A673 (cell line): ENCODE measurements around the gene GPR78. TPM values are rescaled to one million over a fixed set of nuclear protein-coding genes. Genes with fewer than 3 reads are reported as not detected.

ENCODE experiments used
- BruUV-seq: library from RNA; stranded (reverse); fragments of 400-500 nt; replicated peaks from 2 replicates; lab custom pipeline; 2021; lab: Mats Ljungman, UMichigan
- CTCF ChIA-PET: fragments of 300-600 bp; sonication (Branson Sonifier 250); formaldehyde crosslinking; loops from one replicate; lab custom pipeline; 2022; ENCODE audit warnings: antibody characterized with exemption; lab: Charles Lee
- POLR2A ChIA-PET: fragments of 300-600 bp; sonication (Branson Sonifier 250); formaldehyde crosslinking; loops from one replicate; lab custom pipeline; 2022; ENCODE audit warnings: antibody characterized with exemption; ENCODE audit not compliant: low non-redundant PET; lab: Charles Lee
- DNase-seq: peaks from one replicate; pipeline ENCODE4 v3.0.0-alpha.2; 2015; ENCODE audit warnings: low spot score
- H3K27ac ChIP-seq: fragments of 200-600 bp; sonication (generic); 2 replicates; pipeline ENCODE4 v1.5.1; 2016; ENCODE audit warnings: mixed run types, low read depth, mild to moderate bottlenecking, mixed read lengths, antibody characterized with exemption, low read length; ENCODE audit not compliant: poor library complexity, severe bottlenecking
- H3K27me3 ChIP-seq: fragments of 200-600 bp; sonication (generic); replicated peaks from 2 replicates; pipeline ENCODE4 v1.6.1; 2017; ENCODE audit warnings: mixed run types, low read depth, mild to moderate bottlenecking, mixed read lengths, antibody characterized with exemption, low read length; ENCODE audit not compliant: insufficient read depth, poor library complexity
- H3K36me3 ChIP-seq: fragments of 200-600 bp; sonication (generic); 2 replicates; pipeline ENCODE4 v1.6.1; 2016; ENCODE audit warnings: mixed run types, mild to moderate bottlenecking, mixed read lengths, antibody characterized with exemption, low read length; ENCODE audit not compliant: insufficient read depth, poor library complexity, severe bottlenecking
- H3K4me1 ChIP-seq: fragments of 200-600 bp; sonication (generic); 2 replicates; pipeline ENCODE4 v1.6.1; 2017; ENCODE audit warnings: mixed run types, mild to moderate bottlenecking, mixed read lengths, antibody characterized with exemption, low read length; ENCODE audit not compliant: insufficient read depth, poor library complexity, severe bottlenecking
- H3K4me3 ChIP-seq: fragments of 200-600 bp; sonication (generic); 2 replicates; pipeline ENCODE4 v1.5.1; 2016; ENCODE audit warnings: low read depth, mixed run types, mild to moderate bottlenecking, mixed read lengths, low read length; ENCODE audit not compliant: poor library complexity, severe bottlenecking
- H3K9me3 ChIP-seq: fragments of 200-600 bp; sonication (generic); 2 replicates; pipeline ENCODE4 v1.6.1; 2016; ENCODE audit warnings: mixed run types, low read depth, mild to moderate bottlenecking, mixed read lengths, antibody characterized with exemption, low read length; ENCODE audit not compliant: poor library complexity, severe bottlenecking
- CTCF ChIP-seq: fragments of 300-800, 200-600 bp; sonication (generic); conservative IDR thresholded peaks from 2 replicates; pipeline ENCODE4 v1.5.1; 2017; ENCODE audit warnings: low read depth, mild to moderate bottlenecking, antibody characterized with exemption, low read length, moderate library complexity, mixed read lengths
- EZH2 ChIP-seq: fragments of 200-600 bp; sonication (generic); IDR thresholded peaks from 2 replicates; pipeline ENCODE4 v1.6.1; 2017; ENCODE audit warnings: borderline replicate concordance, low read depth, mild to moderate bottlenecking, mixed read lengths, antibody characterized with exemption, low read length; ENCODE audit not compliant: poor library complexity, severe bottlenecking
- intact Hi-C: fragments of 100-400 bp; cut with micrococcal nuclease; formaldehyde crosslinking; loops from one replicate; pipeline ENCODE4 v1.10.0; 2022; ENCODE audit not compliant: unreplicated experiment
- total RNA-seq: library from RNA; stranded (reverse); gene quantifications from 2 replicates; pipeline ENCODE4 v1.2.3, GENCODE V29; 2021

Gene GPR78
- total RNA-seq, 1 experiment from 2014 or later: not detected

- no peaks in the 10 kb centered on the region for H3K36me3 ChIP-seq
- no peaks in the 10 kb centered on the region for H3K4me1 ChIP-seq
- DNase-seq: no peak
- H3K4me3 ChIP-seq: no peak overlapping the region
- ChIA-PET CTCF (no interaction called here), POLR2A (no interaction called here)
- intact Hi-C loops: no loop called here
- H3K27me3 ChIP-seq: peaks cover 6% of the 10 kb centered on the region
- no TSS peak for BruUV-seq
- no peak for TF ChIP-seq CTCF
- no peak for TF ChIP-seq EZH2
- no peak overlapping the region for H3K27ac ChIP-seq
- H3K9me3 ChIP-seq: no peaks in the 10 kb centered on the region
Measured at GRCh38 chr4:8548731-8549351, 31.4 kb upstream of the GPR78 start.

- Histone ChIP-seq H3K27ac (no peak overlapping the region), H3K27me3 (peaks cover 6% of the 10 kb centered on the region), H3K4me3 (no peak overlapping the region), H3K9me3 (no peaks in the 10 kb centered on the region), H3K36me3 (no peaks in the 10 kb centered on the region), H3K4me1 (no peaks in the 10 kb centered on the region)
- intact Hi-C loops: no loop called here
- ChIA-PET POLR2A (no interaction called here), CTCF (no interaction called here)
- TF ChIP-seq CTCF (no peak), EZH2 (no peak)
- no peak for DNase-seq
- no TSS peak for BruUV-seq
Measured at GRCh38 chr4:8549352-8549931, 30.8 kb upstream of the GPR78 start.

GRCh38 chr4:8550691-8551090 lies 29.5 kb upstream of the GPR78 start:
- BruUV-seq: no TSS peak
- no peak for DNase-seq
- Histone ChIP-seq H3K36me3 (no peaks in the 10 kb centered on the region), H3K27me3 (peaks cover 6% of the 10 kb centered on the region), H3K4me3 (no peak overlapping the region), H3K4me1 (no peaks in the 10 kb centered on the region), H3K27ac (no peak overlapping the region), H3K9me3 (no peaks in the 10 kb centered on the region)
- CTCF ChIA-PET: no interaction called here
- intact Hi-C loops: no loop called here
- POLR2A ChIA-PET: no interaction called here
- TF ChIP-seq EZH2: no peak
